ENCODE results near the gene GPR142.

GPR142 gene

DNA sequence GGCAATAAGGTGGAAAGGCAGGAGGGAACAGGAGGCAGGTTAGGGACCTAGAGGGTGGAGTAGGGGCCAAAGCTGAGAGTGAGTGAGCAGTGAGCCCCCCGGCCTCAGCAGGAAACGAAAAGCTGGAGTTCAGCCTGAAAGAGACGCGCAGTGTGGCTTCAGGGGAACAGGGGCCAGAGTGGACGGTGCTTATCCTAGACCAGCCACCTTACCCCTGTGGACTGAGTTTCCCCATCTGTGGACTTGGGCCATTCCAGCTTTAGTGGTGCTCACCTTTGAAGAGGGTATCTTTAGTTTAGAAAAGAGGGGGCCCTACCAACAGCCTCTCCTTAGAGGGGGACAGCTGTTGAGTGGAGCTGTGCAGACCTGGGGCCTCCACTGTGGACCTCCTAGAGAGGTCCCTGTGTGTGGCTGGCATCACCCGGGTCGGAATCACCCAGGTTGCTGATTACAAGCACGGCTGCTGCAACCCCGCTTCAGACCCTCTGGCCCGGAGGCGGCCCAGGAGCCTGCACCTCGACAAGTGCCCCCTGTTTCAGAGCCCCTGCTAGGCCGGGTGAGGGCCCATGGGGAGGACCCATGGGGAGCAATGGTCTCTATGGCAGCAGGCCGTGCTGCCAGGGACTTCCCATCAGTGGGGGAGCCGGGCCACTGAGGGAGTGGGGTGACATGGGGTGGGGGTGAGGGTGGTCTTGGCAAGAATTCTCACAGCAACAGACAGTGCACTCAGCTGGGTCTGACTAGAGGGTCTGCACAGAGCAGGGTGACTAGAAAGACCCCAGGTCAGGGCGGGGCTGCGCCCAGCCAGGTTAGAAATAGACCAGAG is 2.6 kb downstream of the GPR142 start:
- no peak for DNase-seq (ENCODE audit: low spot score)

GRCh38 chr17:74371653-74372147 is 4.4 kb downstream of the GPR142 start:
- DNase-seq (ENCODE audit: low spot score): no peak

DNA sequence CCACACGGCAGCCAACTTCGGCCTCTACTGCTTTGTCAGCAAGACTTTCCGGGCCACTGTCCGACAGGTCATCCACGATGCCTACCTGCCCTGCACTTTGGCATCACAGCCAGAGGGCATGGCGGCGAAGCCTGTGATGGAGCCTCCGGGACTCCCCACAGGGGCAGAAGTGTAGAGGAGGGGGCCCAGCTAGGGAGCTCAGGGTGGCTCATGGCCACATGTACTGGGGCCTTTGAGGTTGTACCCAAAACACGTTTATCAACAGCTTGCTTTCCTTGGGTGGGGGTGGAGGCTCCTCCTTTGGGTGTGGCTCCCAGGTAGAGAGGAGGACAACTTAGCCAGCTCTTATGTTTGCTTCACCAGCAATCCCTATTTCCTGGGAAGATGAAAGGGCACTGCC is 5.1 kb downstream of the GPR142 start:
- DNase-seq (ENCODE audit: low spot score): no peak

DNA sequence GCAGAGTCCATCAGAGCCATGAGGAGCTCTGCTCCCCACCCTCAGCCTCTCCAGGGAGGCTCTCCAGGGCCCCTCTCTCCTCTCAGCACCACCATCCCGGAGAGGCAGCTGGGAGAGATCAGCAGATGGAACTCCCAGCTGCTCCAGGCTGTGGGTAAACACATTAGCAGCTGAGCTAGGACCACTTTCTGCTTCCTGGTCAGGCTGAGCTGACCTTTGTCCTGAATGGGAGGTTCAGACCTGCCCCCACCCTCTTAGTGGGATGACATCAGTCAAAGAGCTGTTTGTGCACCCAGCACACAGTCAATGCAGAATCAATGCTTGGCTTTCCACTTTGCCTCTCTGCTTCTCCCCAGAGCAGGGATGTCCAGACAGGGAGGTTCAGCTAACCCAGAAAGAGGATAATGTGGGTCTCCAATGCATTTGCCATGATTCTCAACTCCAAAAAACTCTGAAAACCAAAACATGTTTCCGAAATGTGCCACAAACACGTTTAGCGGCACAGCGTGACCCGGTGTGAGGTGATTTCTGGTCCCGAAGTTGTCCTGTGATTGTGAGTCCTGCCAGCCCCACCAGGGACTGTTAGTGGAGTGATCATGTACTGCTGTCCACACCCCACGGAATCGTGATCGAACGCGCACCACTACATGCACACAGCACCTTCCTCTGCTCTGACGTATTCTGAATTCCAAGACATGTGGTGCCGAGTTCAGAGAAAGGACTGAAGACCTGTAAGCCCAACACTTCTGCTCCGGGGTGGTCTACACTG is 6.7 kb downstream of the GPR142 start:
- DNase-seq (ENCODE audit: low spot score): no peak

- DNase-seq (ENCODE audit: low spot score): no peak
These were observed 7.6 kb downstream of the GPR142 start for GRCh38 chr17:74374858-74375257.

DNA sequence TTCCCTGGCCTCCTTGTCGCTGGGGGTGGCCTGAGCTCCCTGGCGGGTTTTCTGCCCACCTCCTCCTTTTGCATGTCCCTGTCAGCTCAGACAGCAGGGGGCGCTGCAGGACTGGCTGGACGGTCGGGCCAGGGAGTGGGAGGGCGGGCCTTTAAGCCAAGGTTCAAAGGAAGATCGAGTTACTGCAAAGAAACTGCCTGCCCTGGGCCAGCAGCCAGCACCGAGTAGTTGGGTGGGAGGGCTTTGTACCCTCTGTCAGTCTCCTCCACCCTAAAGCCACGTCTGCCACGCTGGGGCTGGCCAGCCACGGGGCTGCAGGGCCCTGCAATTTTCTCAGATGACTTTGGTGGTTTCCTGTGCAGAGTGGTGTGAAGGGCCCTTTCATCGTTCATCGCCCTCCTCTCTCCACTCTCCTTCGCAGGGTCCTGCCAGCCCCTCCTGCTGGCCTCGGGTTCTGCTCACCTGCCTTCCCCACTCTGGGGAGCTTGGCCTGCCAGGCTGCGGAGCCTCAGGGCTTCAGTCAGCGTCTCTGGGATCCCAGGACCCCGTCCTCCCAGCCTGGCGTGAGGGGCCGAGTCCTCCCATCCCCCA is 12.3 kb downstream of the GPR142 start:
- DNase-seq (ENCODE audit: low spot score): peak; percentile 67

- DNase-seq (ENCODE audit: low spot score): no peak
These were observed 13.0 kb downstream of the GPR142 start for GRCh38 chr17:74380086-74380958.

DNA sequence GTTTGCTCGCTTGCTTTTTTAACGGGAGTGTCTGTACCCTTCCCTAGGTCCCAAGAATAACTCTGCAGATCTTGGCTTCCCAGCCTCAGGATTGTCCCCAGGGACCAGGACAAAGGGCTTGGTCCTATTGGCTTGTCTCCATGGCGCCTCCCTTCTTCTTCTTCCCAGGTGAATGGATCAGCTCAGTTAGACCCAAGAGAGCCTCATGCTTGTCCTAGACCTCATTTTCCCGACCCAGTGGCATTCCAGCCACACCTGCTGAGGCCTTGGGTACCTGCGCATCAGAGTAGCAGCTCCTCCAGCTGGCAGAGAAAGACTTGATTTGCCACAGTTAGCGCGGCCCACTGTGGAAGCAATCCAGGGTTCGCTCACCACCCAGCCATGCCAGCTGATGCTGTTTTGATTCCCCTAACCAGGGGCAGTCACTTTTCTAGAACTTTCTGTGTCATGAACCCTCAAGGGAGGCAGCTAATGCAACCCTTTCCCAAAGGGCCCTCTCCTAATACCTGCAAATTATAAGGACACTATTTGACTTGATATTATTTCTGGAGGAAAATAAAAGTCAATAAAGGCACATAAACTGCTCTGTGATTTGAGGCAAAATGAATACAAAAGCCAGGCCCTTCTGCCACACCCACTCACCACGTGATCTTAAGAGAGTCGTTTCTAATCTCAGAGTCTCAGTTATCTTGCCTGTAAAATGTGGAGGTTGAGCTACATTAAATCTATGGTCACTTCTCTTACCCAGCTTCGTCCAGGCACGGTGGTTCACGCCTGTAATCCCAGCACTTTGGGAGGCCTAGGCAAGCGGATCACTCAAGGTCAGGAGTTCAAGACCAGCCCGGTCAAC is 13.9 kb downstream of the GPR142 start:
- DNase-seq (ENCODE audit: low spot score): no peak

- DNase-seq (ENCODE audit: low spot score): no peak
These were observed 15.8 kb downstream of the GPR142 start for GRCh38 chr17:74383141-74383540.

DNA sequence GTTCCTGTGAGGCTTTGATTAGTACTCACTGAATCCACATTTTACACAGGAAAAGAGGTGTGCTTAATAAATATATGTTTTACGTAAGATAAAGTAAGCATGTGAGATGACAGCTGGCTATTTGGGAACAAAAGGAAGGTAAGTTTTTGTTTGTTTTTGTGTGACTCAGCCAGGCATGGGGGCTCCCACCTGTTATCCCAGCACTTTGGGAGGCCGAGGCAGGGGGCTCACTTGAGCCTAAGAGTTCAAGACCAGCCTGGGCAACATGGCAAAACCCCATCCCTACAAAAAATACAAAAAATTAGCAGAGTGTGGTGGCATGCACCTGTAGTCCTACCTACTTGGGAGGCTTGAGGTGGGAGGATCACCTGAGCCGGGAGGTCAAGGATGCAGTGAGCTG is 17.9 kb downstream of the GPR142 start:
- DNase-seq (ENCODE audit: low spot score): no peak

GRCh38 chr17:74386386-74386785 is 19.1 kb downstream of the GPR142 start:
- no peak for DNase-seq (ENCODE audit: low spot score)

GRCh38 chr17:74387365-74388218 is 20.3 kb downstream of the GPR142 start:
- DNase-seq (ENCODE audit: low spot score): no peak

DNA sequence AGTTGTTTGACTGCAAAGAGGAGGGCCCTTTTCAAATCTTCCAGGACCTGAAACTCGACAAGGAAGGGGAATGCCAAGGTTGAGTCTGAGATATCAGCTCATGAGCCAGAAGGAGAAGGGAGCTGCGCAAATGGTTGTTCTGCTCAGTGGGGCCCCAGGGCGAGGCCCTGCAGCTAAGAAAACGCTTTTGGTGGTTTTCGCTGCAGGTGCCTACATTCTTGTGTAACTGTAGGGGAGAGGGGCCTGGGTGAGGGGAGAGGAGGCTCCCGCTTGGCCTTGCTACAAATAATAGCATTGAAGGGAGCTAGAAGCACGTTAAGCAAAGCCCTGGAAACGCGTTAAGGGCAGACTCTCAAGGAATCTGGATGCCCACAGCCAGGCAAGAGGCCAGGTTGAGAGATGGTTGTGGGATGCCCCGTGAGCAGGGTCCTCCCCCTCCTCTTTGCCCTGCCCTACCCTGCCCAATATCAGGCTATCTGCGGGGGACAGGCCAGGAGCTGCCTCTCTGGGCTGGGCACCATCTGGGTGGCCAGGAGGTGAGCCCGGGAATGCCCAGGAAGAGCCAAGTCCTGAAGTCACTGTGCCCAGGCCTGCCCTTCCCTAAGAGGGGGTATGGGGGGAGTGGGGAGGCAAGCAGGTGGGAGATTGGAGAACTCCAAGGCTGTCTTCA is 21.9 kb downstream of the GPR142 start:
- DNase-seq (ENCODE audit: low spot score): no peak

GRCh38 chr17:74389937-74390679 is 22.8 kb downstream of the GPR142 start:
- no peak for DNase-seq (ENCODE audit: low spot score)

- DNase-seq (ENCODE audit: low spot score): no peak
These were observed 23.7 kb downstream of the GPR142 start for GRCh38 chr17:74390680-74391653.

DNA sequence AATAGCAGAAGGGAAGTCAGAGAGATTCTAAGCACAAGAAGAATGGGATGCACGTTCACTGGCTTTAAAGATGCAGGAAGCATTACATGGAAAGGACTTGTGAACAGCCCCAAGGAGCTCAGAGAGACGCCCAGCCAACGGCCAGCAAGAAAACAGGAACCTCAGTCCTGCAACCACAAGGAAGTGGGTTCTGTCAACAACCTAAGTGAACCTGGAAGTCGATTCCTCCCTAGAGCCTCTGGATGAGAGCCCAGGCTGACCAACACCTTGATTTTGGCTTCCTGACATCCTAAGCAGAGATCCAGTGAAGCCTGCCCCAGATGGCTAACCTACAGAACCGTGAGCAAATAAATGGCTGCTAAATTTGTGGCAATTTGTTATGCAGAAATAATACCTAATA is 24.5 kb downstream of the GPR142 start:
- no peak for DNase-seq (ENCODE audit: low spot score)

DNA sequence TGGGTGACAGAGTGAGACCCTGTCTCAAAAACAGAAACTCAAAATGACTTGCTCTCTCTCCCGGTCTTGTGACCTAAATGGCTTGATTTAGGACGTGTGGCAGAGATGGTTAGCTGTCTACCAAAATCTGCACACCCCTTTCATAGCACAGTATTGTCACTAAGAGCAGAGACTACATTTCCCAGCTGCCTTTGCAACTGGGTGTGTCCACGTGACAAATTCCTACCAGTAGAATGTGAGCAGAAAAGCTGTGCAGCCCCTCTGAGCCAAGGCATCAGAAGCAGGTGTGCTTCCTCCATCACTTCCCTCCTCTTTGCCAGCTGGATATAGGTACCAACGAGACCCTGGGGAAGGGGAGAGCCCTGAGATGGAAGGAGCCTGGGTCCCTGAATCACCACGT is 25.5 kb downstream of the GPR142 start:
- DNase-seq (ENCODE audit: low spot score): no peak

Data from hematopoietic multipotent progenitor cell treated with erythropoietin and hydrocortisone succinate and interleukin-3 and kit ligand, for 15 days (in vitro differentiated cells).